Ishikawa (cell line): Measurements from ENCODE around the gene TEAD1.

Source experiments
- CEBPB ChIP-seq: IDR thresholded peaks from 2 replicates; pipeline ENCODE4 v1.6.1; 2012
- CREB1 ChIP-seq: IDR thresholded peaks from 2 replicates; pipeline ENCODE4 v1.6.1; 2012; ENCODE audit warnings: low read depth
- EGR1 ChIP-seq: IDR thresholded peaks from 2 replicates; pipeline ENCODE4 v1.6.1; 2012
- EP300 ChIP-seq: IDR thresholded peaks from 2 replicates; pipeline ENCODE4 v1.6.1; 2012; ENCODE audit warnings: borderline replicate concordance
- FOXM1 ChIP-seq: IDR thresholded peaks from 2 replicates; pipeline ENCODE4 v1.6.1; 2012; ENCODE audit warnings: low read depth, borderline replicate concordance
- NFIC ChIP-seq: IDR thresholded peaks from 2 replicates; pipeline ENCODE4 v1.6.1; 2012
- RAD21 ChIP-seq: IDR thresholded peaks from 2 replicates; pipeline ENCODE4 v1.6.1; 2012; ENCODE audit warnings: low read depth
- TAF1 ChIP-seq: IDR thresholded peaks from 2 replicates; pipeline ENCODE4 v1.6.1; 2012; ENCODE audit warnings: low read depth, mild to moderate bottlenecking
- TCF12 ChIP-seq: IDR thresholded peaks from 2 replicates; pipeline ENCODE4 v1.6.1; 2012; ENCODE audit warnings: low read depth
- TEAD4 ChIP-seq: IDR thresholded peaks from 2 replicates; pipeline ENCODE4 v1.6.1; 2012
- YY1 ChIP-seq: IDR thresholded peaks from 2 replicates; pipeline ENCODE4 v1.6.1; 2012; ENCODE audit warnings: low read depth
- ZBTB7A ChIP-seq: IDR thresholded peaks from 2 replicates; pipeline ENCODE4 v1.6.1; 2012; ENCODE audit warnings: low read depth
- TF ChIP-seq, protein P1 (sequence below): IDR thresholded peaks from 2 replicates; pipeline ENCODE4 v1.6.1; 2012
- TF ChIP-seq, protein P2 (sequence below): IDR thresholded peaks from 2 replicates; pipeline ENCODE4 v1.6.1; 2012; ENCODE audit warnings: low read depth, mild to moderate bottlenecking
- TF ChIP-seq, protein P3 (sequence below): IDR thresholded peaks from 2 replicates; pipeline ENCODE4 v1.6.1; 2012

Gene TEAD1

DNA sequence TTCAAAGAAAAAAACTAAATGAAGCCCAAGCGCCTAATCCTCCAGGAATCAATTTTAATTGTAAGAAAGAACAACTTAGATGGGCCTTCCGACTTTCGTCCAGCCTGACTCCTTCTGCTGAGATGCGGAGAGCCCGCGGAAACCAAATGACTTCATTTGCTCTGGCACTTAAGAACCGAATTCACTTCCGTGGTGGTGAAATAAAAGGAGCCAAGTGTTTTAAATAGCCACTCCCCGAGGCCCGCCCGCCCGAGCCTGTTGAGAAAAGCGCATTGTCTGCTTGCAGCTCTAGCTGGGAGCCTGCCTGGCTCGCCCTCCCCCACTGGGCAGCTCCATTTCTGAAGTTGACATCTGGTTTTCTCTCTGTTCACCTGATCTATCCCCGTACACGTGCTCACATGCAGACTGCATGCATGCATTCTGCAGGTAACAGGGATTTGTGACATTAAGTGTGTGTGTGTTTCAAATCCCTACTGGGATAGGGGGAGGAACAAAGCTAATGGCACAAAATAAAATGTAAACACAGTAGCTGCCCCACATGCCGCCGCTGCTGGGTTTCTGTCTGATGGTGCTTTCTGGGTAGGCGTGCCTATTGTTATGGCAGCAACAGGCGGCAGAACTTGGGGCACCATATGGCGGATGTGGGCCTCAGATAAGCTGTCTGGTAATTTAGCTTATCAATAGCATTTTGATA, 6.2 kb downstream of the TEAD1 start:
- no peak for TF ChIP-seq EP300
- TF ChIP-seq, protein P1, sequence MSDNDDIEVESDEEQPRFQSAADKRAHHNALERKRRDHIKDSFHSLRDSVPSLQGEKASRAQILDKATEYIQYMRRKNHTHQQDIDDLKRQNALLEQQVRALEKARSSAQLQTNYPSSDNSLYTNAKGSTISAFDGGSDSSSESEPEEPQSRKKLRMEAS: peak; percentile 63

DNA sequence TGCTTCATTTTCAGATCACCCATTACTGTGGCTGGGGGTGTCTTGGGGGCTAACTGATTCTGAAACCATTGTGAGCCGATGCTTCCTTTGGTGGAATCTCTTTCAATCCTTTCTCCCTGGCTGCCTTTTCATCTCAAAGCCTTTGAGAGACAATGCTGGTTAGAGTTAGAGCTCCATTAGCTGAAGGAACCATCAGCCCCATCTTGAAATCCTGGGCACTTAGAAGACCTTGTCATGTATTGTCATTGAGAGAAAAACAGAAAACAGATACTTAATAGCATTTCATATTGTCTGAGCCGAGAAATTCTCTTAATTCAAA, 6.7 kb downstream of the TEAD1 start:
- TF ChIP-seq CREB1 (no peak), FOXM1 (no peak)
- TF ChIP-seq, protein P1: no peak

DNA sequence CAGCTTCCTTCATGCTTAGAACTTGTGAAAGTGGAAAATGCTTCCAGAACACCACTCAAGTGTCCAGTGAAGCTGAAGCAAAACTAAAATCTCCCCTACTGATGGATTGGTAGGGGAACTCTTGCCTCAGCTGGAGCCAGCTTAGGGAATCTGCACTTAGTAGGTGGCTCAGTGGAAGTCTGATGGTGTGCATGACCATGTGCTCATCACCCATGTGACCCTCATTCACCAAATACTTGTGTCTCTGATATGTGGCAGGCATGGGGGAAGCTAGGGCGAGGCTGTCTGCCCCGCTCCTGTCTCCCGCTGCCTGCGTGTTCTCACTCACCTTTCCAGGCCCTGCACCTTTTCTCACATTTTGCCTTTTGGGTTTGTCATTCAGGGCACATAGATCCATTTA, 7.2 kb downstream of the TEAD1 start:
- TF ChIP-seq YY1 (no peak), FOXM1 (no peak), CEBPB (no peak), EGR1 (no peak), RAD21 (no peak), NFIC (no peak), TEAD4 (no peak), TAF1 (no peak), ZBTB7A (no peak), EP300 (no peak), CREB1 (no peak)
- TF ChIP-seq, protein P2, sequence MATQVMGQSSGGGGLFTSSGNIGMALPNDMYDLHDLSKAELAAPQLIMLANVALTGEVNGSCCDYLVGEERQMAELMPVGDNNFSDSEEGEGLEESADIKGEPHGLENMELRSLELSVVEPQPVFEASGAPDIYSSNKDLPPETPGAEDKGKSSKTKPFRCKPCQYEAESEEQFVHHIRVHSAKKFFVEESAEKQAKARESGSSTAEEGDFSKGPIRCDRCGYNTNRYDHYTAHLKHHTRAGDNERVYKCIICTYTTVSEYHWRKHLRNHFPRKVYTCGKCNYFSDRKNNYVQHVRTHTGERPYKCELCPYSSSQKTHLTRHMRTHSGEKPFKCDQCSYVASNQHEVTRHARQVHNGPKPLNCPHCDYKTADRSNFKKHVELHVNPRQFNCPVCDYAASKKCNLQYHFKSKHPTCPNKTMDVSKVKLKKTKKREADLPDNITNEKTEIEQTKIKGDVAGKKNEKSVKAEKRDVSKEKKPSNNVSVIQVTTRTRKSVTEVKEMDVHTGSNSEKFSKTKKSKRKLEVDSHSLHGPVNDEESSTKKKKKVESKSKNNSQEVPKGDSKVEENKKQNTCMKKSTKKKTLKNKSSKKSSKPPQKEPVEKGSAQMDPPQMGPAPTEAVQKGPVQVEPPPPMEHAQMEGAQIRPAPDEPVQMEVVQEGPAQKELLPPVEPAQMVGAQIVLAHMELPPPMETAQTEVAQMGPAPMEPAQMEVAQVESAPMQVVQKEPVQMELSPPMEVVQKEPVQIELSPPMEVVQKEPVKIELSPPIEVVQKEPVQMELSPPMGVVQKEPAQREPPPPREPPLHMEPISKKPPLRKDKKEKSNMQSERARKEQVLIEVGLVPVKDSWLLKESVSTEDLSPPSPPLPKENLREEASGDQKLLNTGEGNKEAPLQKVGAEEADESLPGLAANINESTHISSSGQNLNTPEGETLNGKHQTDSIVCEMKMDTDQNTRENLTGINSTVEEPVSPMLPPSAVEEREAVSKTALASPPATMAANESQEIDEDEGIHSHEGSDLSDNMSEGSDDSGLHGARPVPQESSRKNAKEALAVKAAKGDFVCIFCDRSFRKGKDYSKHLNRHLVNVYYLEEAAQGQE: no peak
- TF ChIP-seq, protein P3, sequence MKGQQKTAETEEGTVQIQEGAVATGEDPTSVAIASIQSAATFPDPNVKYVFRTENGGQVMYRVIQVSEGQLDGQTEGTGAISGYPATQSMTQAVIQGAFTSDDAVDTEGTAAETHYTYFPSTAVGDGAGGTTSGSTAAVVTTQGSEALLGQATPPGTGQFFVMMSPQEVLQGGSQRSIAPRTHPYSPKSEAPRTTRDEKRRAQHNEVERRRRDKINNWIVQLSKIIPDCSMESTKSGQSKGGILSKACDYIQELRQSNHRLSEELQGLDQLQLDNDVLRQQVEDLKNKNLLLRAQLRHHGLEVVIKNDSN: no peak

DNA sequence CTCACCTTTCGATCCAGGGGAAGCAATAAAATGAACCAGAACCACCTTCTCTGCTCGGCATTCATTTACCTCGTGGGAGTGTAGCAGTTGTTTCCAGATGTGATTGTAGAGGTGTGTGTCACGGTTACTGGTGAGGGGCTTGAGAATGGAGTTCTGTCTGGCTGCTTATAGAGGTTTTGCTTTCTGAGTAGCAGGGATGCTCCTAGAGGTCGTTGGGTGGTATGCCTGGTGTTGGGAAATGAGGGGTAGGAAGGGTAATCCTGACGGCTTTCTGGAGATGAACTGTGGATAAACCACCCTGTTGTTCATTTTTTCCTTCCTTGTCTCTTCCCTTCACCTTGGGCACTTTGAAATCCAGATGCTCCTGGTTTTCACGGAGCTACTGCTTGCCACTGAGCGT, 8.1 kb downstream of the TEAD1 start:
- TF ChIP-seq CREB1: no peak
- no peak for TF ChIP-seq EGR1
- no peak for TF ChIP-seq ZBTB7A
- TF ChIP-seq NFIC: no peak
- TF ChIP-seq FOXM1: no peak
- no peak for TF ChIP-seq TEAD4
- no peak for TF ChIP-seq RAD21
- no peak for TF ChIP-seq TCF12
- TF ChIP-seq, protein P1: no peak
- TF ChIP-seq CEBPB: no peak
- no peak for TF ChIP-seq TAF1
- TF ChIP-seq, protein P2: no peak
- TF ChIP-seq YY1: no peak
- TF ChIP-seq, protein P3: no peak
- TF ChIP-seq EP300: no peak

DNA sequence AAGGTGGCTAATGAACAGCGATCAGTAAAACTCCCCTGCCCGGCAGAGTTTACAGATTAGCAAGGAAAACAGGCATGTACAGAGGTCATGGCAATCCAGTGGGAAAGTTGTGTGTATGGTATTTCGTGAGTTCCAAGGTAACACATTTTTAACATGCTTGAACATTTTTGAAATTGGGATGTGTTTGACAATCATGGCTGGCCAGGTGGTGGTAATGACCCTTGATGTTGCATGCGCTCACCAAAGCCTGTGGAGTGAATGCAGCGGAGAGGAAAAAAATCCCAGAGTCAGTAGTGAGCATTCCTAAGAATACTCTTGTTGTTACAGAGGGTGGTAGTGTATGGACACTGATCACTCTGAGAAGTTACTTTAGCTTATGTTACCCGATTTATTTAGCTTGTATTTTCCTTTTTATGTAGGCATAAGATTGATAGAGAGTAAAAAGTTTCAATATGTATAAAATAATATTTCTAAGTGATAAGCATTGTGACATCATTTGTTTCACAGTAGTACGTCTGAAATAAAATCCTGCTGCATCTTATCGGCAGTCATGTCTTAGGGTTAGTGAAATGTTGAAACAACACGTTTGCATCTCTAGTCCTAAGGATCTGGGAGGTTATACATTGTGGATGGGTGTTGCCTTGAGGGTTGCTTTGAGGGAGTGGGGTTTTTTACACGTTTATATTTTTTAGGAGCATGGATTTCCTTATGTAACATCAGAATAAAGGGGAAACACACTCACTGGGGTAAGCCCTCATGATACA, 8.7 kb downstream of the TEAD1 start:
- TF ChIP-seq RAD21 (no peak), ZBTB7A (no peak), CREB1 (no peak), TAF1 (no peak), FOXM1 (no peak), EGR1 (no peak), EP300 (no peak), TEAD4 (no peak), CEBPB (no peak), TCF12 (no peak), NFIC (no peak), YY1 (no peak)
- TF ChIP-seq, protein P1: no peak
- TF ChIP-seq, protein P2: no peak
- TF ChIP-seq, protein P3: no peak
